B cell (primary cell): ENCODE data around the gene PAMR1.

Experiments
- EZH2 ChIP-seq: IDR thresholded peaks from 2 replicates; pipeline ENCODE4 v1.6.1; 2012; ENCODE audit warnings: borderline replicate concordance, low read depth, mild to moderate bottlenecking, moderate library complexity, low read length; ENCODE audit not compliant: insufficient read depth, poor library complexity, severe bottlenecking
- TF ChIP-seq, protein P1 (sequence below): fragments of 200-600 bp; IDR thresholded peaks from one replicate; pipeline ENCODE4 v1.8.0; 2022; ENCODE audit warnings: antibody characterized with exemption, mild to moderate bottlenecking

DNA sequence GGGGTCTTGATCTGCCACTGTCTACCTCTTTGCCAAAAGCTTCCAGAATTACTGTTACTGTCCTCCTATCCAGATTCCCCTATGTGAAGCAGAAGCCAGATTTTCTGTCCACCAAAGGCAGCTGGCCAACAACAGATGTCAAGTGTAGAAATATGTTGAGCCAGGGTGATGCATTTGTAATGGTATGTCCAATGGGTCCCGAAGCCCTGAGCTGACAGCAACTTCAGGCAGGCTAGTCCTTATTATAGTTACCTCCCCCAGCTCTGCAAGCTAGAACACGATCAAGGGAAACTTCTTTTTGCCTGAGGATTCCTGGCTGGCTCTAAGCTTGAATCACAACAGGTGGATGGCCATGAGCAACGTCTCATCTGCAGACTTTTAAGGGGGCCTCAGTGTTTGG is 10.2 kb downstream of the PAMR1 start:
- TF ChIP-seq, protein P1, sequence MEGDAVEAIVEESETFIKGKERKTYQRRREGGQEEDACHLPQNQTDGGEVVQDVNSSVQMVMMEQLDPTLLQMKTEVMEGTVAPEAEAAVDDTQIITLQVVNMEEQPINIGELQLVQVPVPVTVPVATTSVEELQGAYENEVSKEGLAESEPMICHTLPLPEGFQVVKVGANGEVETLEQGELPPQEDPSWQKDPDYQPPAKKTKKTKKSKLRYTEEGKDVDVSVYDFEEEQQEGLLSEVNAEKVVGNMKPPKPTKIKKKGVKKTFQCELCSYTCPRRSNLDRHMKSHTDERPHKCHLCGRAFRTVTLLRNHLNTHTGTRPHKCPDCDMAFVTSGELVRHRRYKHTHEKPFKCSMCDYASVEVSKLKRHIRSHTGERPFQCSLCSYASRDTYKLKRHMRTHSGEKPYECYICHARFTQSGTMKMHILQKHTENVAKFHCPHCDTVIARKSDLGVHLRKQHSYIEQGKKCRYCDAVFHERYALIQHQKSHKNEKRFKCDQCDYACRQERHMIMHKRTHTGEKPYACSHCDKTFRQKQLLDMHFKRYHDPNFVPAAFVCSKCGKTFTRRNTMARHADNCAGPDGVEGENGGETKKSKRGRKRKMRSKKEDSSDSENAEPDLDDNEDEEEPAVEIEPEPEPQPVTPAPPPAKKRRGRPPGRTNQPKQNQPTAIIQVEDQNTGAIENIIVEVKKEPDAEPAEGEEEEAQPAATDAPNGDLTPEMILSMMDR: no peak
- no peak for TF ChIP-seq EZH2
